GM21576 (cell line): ENCODE data around the gene DCUN1D3.

Experiments used
- ATAC-seq: cut with Tn5 transposase; IDR thresholded peaks from one replicate; pipeline ENCODE4 v1.9.1; 2021; ENCODE audit warnings: mild to moderate bottlenecking, moderate library complexity; ENCODE audit not compliant: unreplicated experiment

The DCUN1D3 gene

GRCh38 chr16:20920091-20920490 lies 19.9 kb upstream of the DCUN1D3 start:
- no peak for ATAC-seq

GRCh38 chr16:20918486-20919239 lies 18.5 kb upstream of the DCUN1D3 start:
- ATAC-seq: no peak

GRCh38 chr16:20916942-20917341 lies 16.8 kb upstream of the DCUN1D3 start:
- ATAC-seq: no peak

- no peak for ATAC-seq
Measured at GRCh38 chr16:20916289-20916688, 16.1 kb upstream of the DCUN1D3 start.

- ATAC-seq: no peak
Measured at GRCh38 chr16:20911361-20911760, 11.2 kb upstream of the DCUN1D3 start.

GRCh38 chr16:20910781-20911321 lies 10.7 kb upstream of the DCUN1D3 start:
- no peak for ATAC-seq

- no peak for ATAC-seq
Measured at GRCh38 chr16:20906341-20907255, 6.4 kb upstream of the DCUN1D3 start.

GRCh38 chr16:20905576-20905975 lies 5.4 kb upstream of the DCUN1D3 start:
- ATAC-seq: no peak

GRCh38 chr16:20904507-20905081 lies 4.4 kb upstream of the DCUN1D3 start:
- no peak for ATAC-seq

GRCh38 chr16:20903899-20904506 lies 3.8 kb upstream of the DCUN1D3 start:
- no peak for ATAC-seq

- no peak for ATAC-seq
Measured at GRCh38 chr16:20903116-20903898, 3.1 kb upstream of the DCUN1D3 start.

GRCh38 chr16:20902426-20902825 lies 2.3 kb upstream of the DCUN1D3 start:
- no peak for ATAC-seq

GRCh38 chr16:20901436-20902112 lies 1.4 kb upstream of the DCUN1D3 start:
- no peak for ATAC-seq

GRCh38 chr16:20901068-20901435 lies 894 bp upstream of the DCUN1D3 start:
- no peak for ATAC-seq

GRCh38 chr16:20899477-20900298 lies 470 bp downstream of the DCUN1D3 start:
- no peak for ATAC-seq

- ATAC-seq: no peak
Measured at GRCh38 chr16:20899071-20899470, 1.1 kb downstream of the DCUN1D3 start.

GRCh38 chr16:20897922-20898321 lies 2.2 kb downstream of the DCUN1D3 start:
- ATAC-seq: no peak

- no peak for ATAC-seq
Measured at GRCh38 chr16:20897253-20897897, 2.8 kb downstream of the DCUN1D3 start.
